Adrenal gland (tissue), 12 donors: ENCODE results near the gene MXRA8. TPM values are rescaled to one million over a fixed set of nuclear protein-coding genes. Genes with fewer than 3 reads are reported as not detected.
A peak's percentile ranks its signal among the peaks of the same experiment; 100 is the strongest.

Source experiments
- DNase-seq, 7 donors: peaks; one replicate each; pipeline ENCODE4 v3.0.0-alpha.2; 2019 to 2020
- H3K27ac ChIP-seq, 5 donors: fragments of 200-600 bp; sonication (generic) in 4 of 5; 1 replicate in 3 of 5; 2 replicates in 2 of 5; pipeline versions ENCODE4 v1.5.1 to v1.8.0; 2016 to 2020; ENCODE audit warnings: mild to moderate bottlenecking in 1 of 5
- H3K27me3 ChIP-seq: fragments of 200-600 bp; 2 replicates; pipeline ENCODE4 v1.8.0; 2021
- H3K36me3 ChIP-seq, 2 donors: fragments of 200-600 bp; replicated peaks in 1 of 2; 1 replicate in 1 of 2; 2 replicates in 1 of 2; pipeline versions ENCODE4 v1.5.1 to v1.8.0; 2018 to 2022
- H3K4me1 ChIP-seq, 2 donors: fragments of 200-600 bp; replicated peaks in 1 of 2; 1 replicate in 1 of 2; 2 replicates in 1 of 2; pipeline versions ENCODE4 v1.5.1 to v1.8.0; 2018 to 2021
- H3K4me3 ChIP-seq, 4 donors: fragments of 200-600 bp; sonication (generic) in 3 of 4; one replicate each; pipeline ENCODE4 v1.5.1; 2016 to 2018
- H3K9me3 ChIP-seq, 3 donors: fragments of 200-600 bp; sonication (generic) in 1 of 3; replicated peaks in 1 of 3; 1 replicate in 2 of 3; 2 replicates in 1 of 3; pipeline versions ENCODE4 v1.5.1 to v1.8.0; 2016 to 2021
- CTCF ChIP-seq, 6 experiments: fragments of 450-650 bp in 4 of 6; fragments of 200-600 bp in 2 of 6; sonication (generic) in 1 of 6; IDR thresholded peaks; 1 replicate in 5 of 6; 2 replicates in 1 of 6; pipeline versions ENCODE4 v1.5.1 to v1.8.0; 2016 to 2021; ENCODE audit warnings: antibody characterized with exemption in 6 of 6, mild to moderate bottlenecking in 2 of 6, moderate library complexity in 1 of 6
- POLR2A ChIP-seq, 2 donors: fragments of 450-650 bp; IDR thresholded peaks; one replicate each; pipeline ENCODE4 v1.6.1; 2017; ENCODE audit warnings: antibody characterized with exemption in 2 of 2, mild to moderate bottlenecking in 2 of 2, moderate library complexity in 1 of 2
- WGBS, 4 donors: extraction: QIAGEN DNeasy Blood & Tissue Kit in 2 of 4; methylation state at CpG; one replicate each; pipeline versions ENCODE4 v1.1.5 to v1.1.7; 2013 to 2017; 5-methylcytosine and 5-hydroxymethylcytosine counted together
- intact Hi-C, 2 donors: fragments of 100-400 bp; cut with DNase I; formaldehyde crosslinking; loops; one replicate each; pipeline versions ENCODE4 v1.14.1 to v1.15.0; 2022 to 2023
- polyA plus RNA-seq, 3 donors: library from polyadenylated mRNA; stranded (reverse); fragments of 200-250 nt in 2 of 3; fragments of 350-450 nt in 1 of 3; fragmentation: Illumina TruSeq in 1 of 3; extraction: RNeasy Lipid Tissue Mini Kit (QIAGEN cat#74804) in 1 of 3; gene quantifications; one replicate each; pipeline ENCODE4 v1.2.3, GENCODE V29; 2013 to 2014
- total RNA-seq, 9 donors: library from RNA; depleted of rRNA in 4 of 9; stranded (reverse); fragments of >200 nt in 4 of 9; fragments of 120-200 nt in 1 of 9; fragmentation: NEBNext Ultra II Directional in 1 of 9; extraction: Animal tissue kit (Norgen Biotek cat#: 25700) in 1 of 9; gene quantifications; one replicate each; pipeline versions ENCODE4 v1.1.0 to v1.2.4, GENCODE V29; 2013 to 2023
- donor health status: healthy with polysubstance abuse.
- donor health status: Bipolar disorder and iron deficiency.
- donor health status: DM: yes; HTN: yes; CAD: no.
- donor health status: DM: no; HTN: no; CAD: no.
- donor health status: DM: no; HTN: no; CAD: no.
- donor health status: DM: yes; HTN: yes; CAD: no.

The MXRA8 gene
- total and polyA plus RNA-seq, 12 donors = 8.4 to 104 (median 46.6) TPM

GRCh38 chr1:1345384-1345783, 13.0 kb downstream of the MXRA8 start:
- TF ChIP-seq POLR2A (IDR thresholded peaks at IDR 0.05) = no peak
- no peak for TF ChIP-seq CTCF (IDR thresholded peaks at IDR 0.05)
- Histone ChIP-seq H3K27me3 (no peaks in the 10 kb centered on the region), H3K27ac (peak overlapping the region in 2 of 5 donors; percentile 13 to 95), H3K9me3 (no peaks in the 10 kb centered on the region), H3K36me3 (peaks cover 0 to under 1% of the 10 kb centered on the region in 2 donors), H3K4me3 (no peak overlapping the region), H3K4me1 (peaks cover 36 to 43% of the 10 kb centered on the region in 2 donors)
- intact Hi-C loops = no loop called here
- WGBS, 4 donors = 71 to 82% (median 77%) methylated on average over 11 to 16 of the region's 16 CpGs; no CpG with 5 or more reads in 1 of the 4 donors
- DNase-seq = no peak

- H3K27me3 ChIP-seq = no peaks in the 10 kb centered on the region
- TF ChIP-seq POLR2A (IDR thresholded peaks at IDR 0.05) (no peak), CTCF (IDR thresholded peaks at IDR 0.05) (peak in 5 of 6 experiments; percentile 11 to 40 (median 35))
- intact Hi-C loops = no loop called here
- DNase-seq = peak in 5 of 7 donors; percentile 56 to 71 (median 64)
- 40 to 68% (median 51%) methylated on average over 1 to 15 of the region's 15 CpGs for WGBS, 4 donors
- no peaks in the 10 kb centered on the region for H3K9me3 ChIP-seq
- H3K4me3 ChIP-seq = no peak overlapping the region
- peaks cover 36 to 43% of the 10 kb centered on the region in 2 donors for H3K4me1 ChIP-seq
- H3K36me3 ChIP-seq = peaks cover 0 to 6% of the 10 kb centered on the region in 2 donors
- peak overlapping the region in 2 of 5 donors; percentile 13 to 95 for H3K27ac ChIP-seq
These were observed 13.5 kb downstream of the MXRA8 start for GRCh38 chr1:1344655-1345361.

DNA sequence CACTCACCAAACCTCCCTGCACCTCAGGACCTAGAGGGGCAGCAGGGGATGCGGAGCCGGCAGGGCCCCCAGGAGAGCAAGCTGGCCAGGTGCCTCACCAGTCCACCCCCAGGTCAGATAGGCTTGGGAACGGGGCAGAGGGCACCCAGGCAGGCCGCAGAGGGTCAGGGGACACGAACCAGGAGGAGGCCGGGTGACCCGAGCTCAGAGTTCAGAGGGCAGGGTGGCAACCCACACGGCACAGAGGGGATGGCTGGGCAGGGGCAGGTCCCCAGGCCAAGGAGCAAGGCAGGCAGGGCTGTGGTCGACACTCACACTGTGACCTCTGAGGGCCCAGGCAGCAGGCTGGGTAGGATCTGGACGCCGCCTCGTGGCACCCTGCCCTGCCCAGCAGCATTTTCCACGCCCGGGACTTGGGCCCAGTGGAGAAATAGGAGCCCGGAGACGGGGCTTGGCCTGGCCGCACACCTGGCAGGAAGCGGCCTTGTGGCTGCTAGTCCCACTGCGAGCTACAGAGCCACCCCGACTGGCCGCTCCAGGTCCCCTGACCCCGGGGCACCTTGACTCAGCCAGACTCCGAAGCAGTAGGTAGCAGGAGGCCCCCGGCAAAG, 14.4 kb downstream of the MXRA8 start:
- TF ChIP-seq CTCF (IDR thresholded peaks at IDR 0.05) (no peak), POLR2A (IDR thresholded peaks at IDR 0.05) (no peak)
- intact Hi-C loops = no loop called here
- Histone ChIP-seq H3K36me3 (peaks cover 0 to 13% of the 10 kb centered on the region in 2 donors), H3K9me3 (no peaks in the 10 kb centered on the region), H3K4me1 (peaks cover 36 to 43% of the 10 kb centered on the region in 2 donors), H3K27me3 (no peaks in the 10 kb centered on the region), H3K4me3 (no peak overlapping the region), H3K27ac (peak overlapping the region in 1 of 5 donors; percentile 95)
- DNase-seq = no peak
- WGBS, 4 donors = 75 to 88% (median 78%) methylated on average over 8 to 24 of the region's 24 CpGs

DNA sequence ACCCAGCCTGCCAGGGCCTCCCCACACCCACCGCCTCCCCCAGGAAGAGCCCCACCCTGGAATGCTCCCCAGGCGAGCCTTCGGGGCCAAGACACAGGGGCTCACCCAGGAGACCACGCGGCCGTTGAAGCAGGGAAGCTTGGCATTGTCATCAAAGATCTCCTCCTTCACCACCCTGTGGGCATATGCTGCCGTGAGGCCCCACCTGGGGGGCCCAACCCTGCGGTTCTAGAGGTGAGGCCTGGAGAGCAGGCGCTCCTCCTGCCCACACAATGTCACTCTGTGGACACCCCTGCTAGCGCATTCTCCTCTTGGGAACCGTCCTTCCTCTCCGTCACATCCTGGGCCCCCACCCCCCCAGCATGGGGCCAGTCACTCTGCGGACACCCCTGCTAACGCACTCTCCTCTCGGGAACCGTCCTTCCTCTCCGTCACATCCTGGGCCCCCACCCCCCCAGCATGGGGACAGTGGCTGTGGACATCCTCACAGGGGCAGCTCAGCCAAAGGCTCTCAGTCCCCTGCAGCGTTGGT, 15.7 kb downstream of the MXRA8 start:
- H3K4me1 ChIP-seq = peaks cover 29 to 36% of the 10 kb centered on the region in 2 donors
- intact Hi-C loops = no loop called here

More for the DNA sequence above, 15.7 kb downstream of the MXRA8 start:
- WGBS, 4 donors = 81 to 86% (median 84%) methylated on average over 10 to 18 of the region's 18 CpGs
- no peak overlapping the region for H3K4me3 ChIP-seq
- peaks cover 0 to 25% of the 10 kb centered on the region in 2 donors for H3K36me3 ChIP-seq
- H3K27ac ChIP-seq = no peak overlapping the region
- no peaks in the 10 kb centered on the region for H3K27me3 ChIP-seq
- H3K9me3 ChIP-seq = no peaks in the 10 kb centered on the region
- no peak for DNase-seq
- TF ChIP-seq POLR2A (IDR thresholded peaks at IDR 0.05) (no peak), CTCF (IDR thresholded peaks at IDR 0.05) (no peak)
